Immature natural killer cell (primary cell): ENCODE data around the gene TEP1. TPM values are rescaled to one million over a fixed set of nuclear protein-coding genes. Genes with fewer than 3 reads are reported as not detected.
"Not testable (repeated sequence)": the region's sequence is repeated elsewhere in the genome, so short reads cannot be mapped to it uniquely, and the experiment has no call there.

ENCODE experiments used
- DNase-seq, 3 donors: peaks; one replicate each; pipeline ENCODE4 v3.0.0; 2022; ENCODE audit warnings: mixed read lengths in 1 of 3
- H3K27ac Mint-ChIP-seq, 6 donors: one replicate each; pipeline ENCODE4 v1.8.0; 2020; ENCODE audit warnings: mixed read lengths in 6 of 6, mild to moderate bottlenecking in 5 of 6, inconsistent platforms in 4 of 6, moderate library complexity in 3 of 6
- H3K27me3 Mint-ChIP-seq, 3 donors: one replicate each; pipeline ENCODE4 v1.8.0; 2020 to 2021; ENCODE audit warnings: low read depth in 3 of 3, mild to moderate bottlenecking in 3 of 3, mixed read lengths in 3 of 3, moderate library complexity in 3 of 3, inconsistent platforms in 1 of 3
- H3K36me3 Mint-ChIP-seq, 3 donors: one replicate each; pipeline ENCODE4 v1.8.0; 2020; ENCODE audit warnings: mixed read lengths in 3 of 3, inconsistent platforms in 2 of 3, mild to moderate bottlenecking in 2 of 3
- H3K4me1 Mint-ChIP-seq, 2 donors: one replicate each; pipeline ENCODE4 v1.8.0; 2020; ENCODE audit warnings: inconsistent platforms in 2 of 2, mild to moderate bottlenecking in 2 of 2, mixed read lengths in 2 of 2, moderate library complexity in 1 of 2
- H3K4me3 Mint-ChIP-seq, 5 donors: one replicate each; pipeline ENCODE4 v1.8.0; 2020; ENCODE audit warnings: mild to moderate bottlenecking in 5 of 5, mixed read lengths in 5 of 5, inconsistent platforms in 3 of 5, moderate library complexity in 3 of 5
- H3K9me3 Mint-ChIP-seq, 6 donors: one replicate each; pipeline ENCODE4 v1.8.0; 2020; ENCODE audit warnings: mild to moderate bottlenecking in 6 of 6, mixed read lengths in 6 of 6, inconsistent platforms in 4 of 6, moderate library complexity in 3 of 6
- polyA plus RNA-seq, 3 donors: library from polyadenylated mRNA; unstranded; fragments of 300-500 nt; fragmentation: Illumina TruSeq; gene quantifications; one replicate each; pipeline ENCODE4 v1.2.3, GENCODE V29; 2021

The TEP1 gene
- polyA plus RNA-seq = 1 to 10 TPM in 2 of 3 donors, not detected in 1; 4.2 to 8.1 TPM

GRCh38 chr14:20412876-20413743 lies at the start of gene TEP1:
Gene TEP1 (minus strand): TSS chr14:20413501. CDS start chr14:20408439, 5,062 bp downstream.
- Mint-ChIP-seq H3K9me3 (no peaks in the 10 kb centered on the region), H3K4me3 (peak within 1 kb of the TSS; percentile 96 to 100 (median 99)), H3K27me3 (peaks cover 0 to 2% (median 1%) of the 10 kb centered on the region in 3 donors), H3K4me1 (peaks cover 36 to 61% of the 10 kb centered on the region in 2 donors), H3K36me3 (peaks cover 0 to 2% (median 0%) of the 10 kb centered on the region in 3 donors), H3K27ac (peak within 1 kb of the TSS; percentile 94 to 100 (median 98))
- DNase-seq = peak; percentile 64 to 72 (median 71)

GRCh38 chr14:20461225-20462141 lies 48.2 kb upstream of the TEP1 start, which contains the start of gene PIP4P1:
Gene PIP4P1 (minus strand): TSS chr14:20461434. CDS start chr14:20461325, 109 bp downstream.
- H3K27me3 Mint-ChIP-seq = peaks cover 13 to 18% (median 18%) of the 10 kb centered on the region in 3 donors
- peak within 1 kb of the TSS; percentile 84 to 91 (median 88) for H3K4me3 Mint-ChIP-seq
- peaks cover 0 to 14% (median 11%) of the 10 kb centered on the region in 3 donors for H3K36me3 Mint-ChIP-seq
- H3K9me3 Mint-ChIP-seq = no peaks in the 10 kb centered on the region
- DNase-seq = peak; percentile 98 to 99 (median 99)
- H3K27ac Mint-ChIP-seq = peak within 1 kb of the TSS; percentile 83 to 95 (median 94)
- H3K4me1 Mint-ChIP-seq = peaks cover 26 to 37% of the 10 kb centered on the region in 2 donors

GRCh38 chr14:20460458-20461224 lies 47.3 kb upstream of the TEP1 start:
- Mint-ChIP-seq H3K4me1 (peaks cover 26 to 37% of the 10 kb centered on the region in 2 donors), H3K36me3 (peaks cover 0 to 14% (median 11%) of the 10 kb centered on the region in 3 donors), H3K27me3 (peaks cover 13 to 18% (median 18%) of the 10 kb centered on the region in 3 donors), H3K9me3 (no peaks in the 10 kb centered on the region), H3K4me3 (peak overlapping the region; percentile 84 to 91 (median 88)), H3K27ac (peak overlapping the region; percentile 83 to 94 (median 93))
- peak in 1 of 3 donors; percentile 5 for DNase-seq

- H3K4me1 Mint-ChIP-seq = peaks cover 30 to 41% of the 10 kb centered on the region in 2 donors
- no peak for DNase-seq
- H3K4me3 Mint-ChIP-seq = no peak overlapping the region
- H3K36me3 Mint-ChIP-seq = peaks cover 0 to 14% (median 11%) of the 10 kb centered on the region in 3 donors
- peak overlapping the region in 4 of 6 donors; percentile 25 to 94 (median 62) for H3K27ac Mint-ChIP-seq
- H3K9me3 Mint-ChIP-seq = no peaks in the 10 kb centered on the region
- peaks cover 13 to 18% (median 18%) of the 10 kb centered on the region in 3 donors for H3K27me3 Mint-ChIP-seq
These were observed 44.9 kb upstream of the TEP1 start for GRCh38 chr14:20458031-20458789.

GRCh38 chr14:20456971-20457370 lies 43.7 kb upstream of the TEP1 start:
- Mint-ChIP-seq H3K27ac (peak overlapping the region in 3 of 6 donors; percentile 12 to 69 (median 35)), H3K4me3 (no peak overlapping the region)

GRCh38 chr14:20455355-20456300 lies 42.3 kb upstream of the TEP1 start:
- Mint-ChIP-seq H3K27me3 (peaks cover 5 to 7% (median 6%) of the 10 kb centered on the region in 3 donors), H3K4me1 (peaks cover 20 to 30% of the 10 kb centered on the region in 2 donors), H3K36me3 (peaks cover 7 to 18% (median 14%) of the 10 kb centered on the region in 3 donors), H3K4me3 (no peak overlapping the region), H3K9me3 (no peaks in the 10 kb centered on the region), H3K27ac (no peak overlapping the region)
- DNase-seq = no peak

More at GRCh38 chr14:20456971-20457370, 43.7 kb upstream of the TEP1 start:
- Mint-ChIP-seq H3K27me3 (peaks cover 13 to 18% (median 18%) of the 10 kb centered on the region in 3 donors), H3K4me1 (peaks cover 28 to 42% of the 10 kb centered on the region in 2 donors), H3K9me3 (no peaks in the 10 kb centered on the region), H3K36me3 (peaks cover 3 to 14% (median 14%) of the 10 kb centered on the region in 3 donors)
- no peak for DNase-seq

- Mint-ChIP-seq H3K27ac (peak within 1 kb of the TSS in 1 of 6 donors; percentile 11), H3K27me3 (peaks cover 0 to 1% (median 0%) of the 10 kb centered on the region in 3 donors), H3K4me1 (peaks cover 12 to 21% of the 10 kb centered on the region in 2 donors), H3K9me3 (no peaks in the 10 kb centered on the region), H3K4me3 (peak within 1 kb of the TSS in 1 of 5 donors; percentile 29), H3K36me3 (peaks cover 10 to 19% (median 12%) of the 10 kb centered on the region in 3 donors)
- peak; percentile 96 to 97 (median 97) for DNase-seq
These were observed 41.4 kb upstream of the TEP1 start, which contains the start of the genes APEX1 and OSGEP for GRCh38 chr14:20454516-20455354. Gene APEX1 (plus strand): TSS chr14:20455226. CDS start chr14:20455646, 420 bp downstream. Gene OSGEP (minus strand): TSS chr14:20454812. CDS start chr14:20454683, 129 bp downstream.

- Mint-ChIP-seq H3K4me3 (peak overlapping the region in 4 of 5 donors; percentile 8 to 53 (median 36)), H3K4me1 (peaks cover 9 to 10% of the 10 kb centered on the region in 2 donors), H3K27ac (peak overlapping the region in 2 of 6 donors; percentile 36 to 71), H3K36me3 (peaks cover 24 to 30% (median 25%) of the 10 kb centered on the region in 3 donors)
- H3K27me3 Mint-ChIP-seq, H3K9me3 Mint-ChIP-seq, DNase-seq: not testable (repeated sequence)
These were observed 39.5 kb upstream of the TEP1 start for GRCh38 chr14:20452831-20453230.

GRCh38 chr14:20446889-20447288 lies 33.6 kb upstream of the TEP1 start:
- H3K27me3 Mint-ChIP-seq = no peaks in the 10 kb centered on the region
- H3K4me3 Mint-ChIP-seq = no peak overlapping the region
- no peak for DNase-seq
- no peak overlapping the region for H3K27ac Mint-ChIP-seq
- H3K36me3 Mint-ChIP-seq = peaks cover 26 to 38% (median 31%) of the 10 kb centered on the region in 3 donors
- no peaks in the 10 kb centered on the region for H3K9me3 Mint-ChIP-seq
- H3K4me1 Mint-ChIP-seq = no peaks in the 10 kb centered on the region

- H3K27me3 Mint-ChIP-seq, H3K27ac Mint-ChIP-seq, H3K9me3 Mint-ChIP-seq, H3K4me3 Mint-ChIP-seq, DNase-seq: not testable (repeated sequence)
- H3K36me3 Mint-ChIP-seq = peaks cover 16 to 24% (median 19%) of the 10 kb centered on the region in 3 donors
- peaks cover 13 to 14% of the 10 kb centered on the region in 2 donors for H3K4me1 Mint-ChIP-seq
These were observed 30.3 kb upstream of the TEP1 start for GRCh38 chr14:20443650-20444049.
